ENCODE data around the gene TTLL13. TPM values are rescaled to one million over a fixed set of nuclear protein-coding genes. Genes with fewer than 3 reads are reported as not detected.
A peak's percentile ranks its signal among the peaks of the same experiment; 100 is the strongest.

TTLL13 gene
- total RNA-seq, 1 experiment from 2014 or later: not detected

- no peaks in the 10 kb centered on the region for H3F3A ChIP-seq (ENCODE audit: low read length, unreplicated experiment)
- no peak for TF ChIP-seq EZH2 (IDR thresholded peaks at IDR 0.05; ENCODE audit: low read length, unreplicated experiment)
- TF ChIP-seq CTCF (conservative IDR thresholded peaks at IDR 0.05; ENCODE audit: low read depth, low read length): no peak
- TF ChIP-seq EZH2phosphoT487 (IDR thresholded peaks at IDR 0.05; ENCODE audit: borderline replicate concordance, low read length): no peak
- H4K20me1 ChIP-seq (ENCODE audit: low read length): no peaks in the 10 kb centered on the region
- no peaks in the 10 kb centered on the region for H3K79me2 ChIP-seq (ENCODE audit: low read length)
- no TSS peak for BruUV-seq (replicated peaks)
- POLR2A ChIA-PET (ENCODE audit: unreplicated experiment): interaction anchor here (0.6 kb wide), 1 partner anchor 11 kb away, joined by 3 read pairs; no protein-coding TSS in a partner anchor
- H3K9ac ChIP-seq (ENCODE audit: low read length): no peak overlapping the region
- 0 out of 2 replicates have a peak overlapping the region, but pooled peaks have one; percentile 74 for H3K4me3 ChIP-seq (ENCODE audit: low read length)
- no peaks in the 10 kb centered on the region for H3K9me2 ChIP-seq (replicated peaks; ENCODE audit: low read length)
- ATAC-seq (no peak), DNase-seq (no peak)
- no peaks in the 10 kb centered on the region for H3K36me3 ChIP-seq (ENCODE audit: low read depth, low read length)
- no peaks in the 10 kb centered on the region for H3K27me3 ChIP-seq (ENCODE audit: low read length)
- CTCF ChIA-PET: no interaction called here
- peak overlapping the region; percentile 99; the same call in 1 of the 2 replicates for H3K4me2 ChIP-seq (ENCODE audit: low read length)
- no peaks in the 10 kb centered on the region for H3K9me3 ChIP-seq (ENCODE audit: low read length)
- intact Hi-C loops (cut with micrococcal nuclease): no loop called here
- peak overlapping the region; percentile 95; the same call in 1 of the 2 replicates for H2AFZ ChIP-seq (ENCODE audit: low read length)
- no peaks in the 10 kb centered on the region for H3K4me1 ChIP-seq (ENCODE audit: insufficient read depth, low read length)
- no peak overlapping the region for H3K27ac ChIP-seq (ENCODE audit: low read length)
These were observed 560 bp upstream of the TTLL13 start for GRCh38 chr15:90248789-90249202.

DNA sequence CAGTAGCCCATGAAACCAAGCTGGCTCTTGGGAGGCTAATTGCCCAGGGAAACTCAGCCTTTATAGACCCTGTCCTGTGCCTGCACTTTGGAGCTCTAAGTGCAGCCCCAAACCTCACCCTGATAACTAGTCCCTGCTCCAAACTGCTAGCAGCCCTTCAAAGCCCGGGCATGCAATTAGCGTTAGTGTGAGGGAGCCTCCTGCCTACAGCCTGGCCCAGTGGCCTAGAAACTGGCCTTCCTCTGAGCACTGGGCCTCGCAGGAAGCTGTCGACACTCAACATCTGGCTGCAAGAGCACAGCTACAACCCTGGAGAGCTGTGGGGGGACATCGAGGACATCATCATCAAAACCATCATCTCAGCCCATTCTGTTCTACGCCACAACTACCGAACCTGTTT, 8.4 kb downstream of the TTLL13 start:
- CTCF ChIA-PET: no interaction called here

More for the DNA sequence above, 8.4 kb downstream of the TTLL13 start:
- Histone ChIP-seq H3K27me3 (ENCODE audit: low read length) (no peaks in the 10 kb centered on the region), H3F3A (ENCODE audit: low read length, unreplicated experiment) (no peaks in the 10 kb centered on the region), H2AFZ (ENCODE audit: low read length) (no peak overlapping the region), H3K4me3 (ENCODE audit: low read length) (no peak overlapping the region), H4K20me1 (ENCODE audit: low read length) (no peaks in the 10 kb centered on the region), H3K79me2 (ENCODE audit: low read length) (no peaks in the 10 kb centered on the region), H3K27ac (ENCODE audit: low read length) (no peak overlapping the region), H3K9me2 (replicated peaks; ENCODE audit: low read length) (no peaks in the 10 kb centered on the region), H3K4me2 (ENCODE audit: low read length) (no peak overlapping the region), H3K9me3 (ENCODE audit: low read length) (no peaks in the 10 kb centered on the region), H3K4me1 (ENCODE audit: insufficient read depth, low read length) (peaks cover 18% of the 10 kb centered on the region), H3K36me3 (ENCODE audit: low read depth, low read length) (no peaks in the 10 kb centered on the region), H3K9ac (ENCODE audit: low read length) (no peak overlapping the region)
- BruUV-seq (replicated peaks): no TSS peak
- intact Hi-C loops (cut with micrococcal nuclease): no loop called here
- TF ChIP-seq EZH2 (IDR thresholded peaks at IDR 0.05; ENCODE audit: low read length, unreplicated experiment) (no peak), CTCF (conservative IDR thresholded peaks at IDR 0.05; ENCODE audit: low read depth, low read length) (no peak), EZH2phosphoT487 (IDR thresholded peaks at IDR 0.05; ENCODE audit: borderline replicate concordance, low read length) (no peak)
- DNase-seq (no peak), ATAC-seq (no peak)
- POLR2A ChIA-PET (ENCODE audit: unreplicated experiment): no interaction called here
